Effector CD4-positive, alpha-beta T cell (primary cell): ENCODE measurements around the gene LILRB3.
"Not testable (repeated sequence)": the region's sequence is repeated elsewhere in the genome, so short reads cannot be mapped to it uniquely, and the experiment has no call there.

Experiments
- DNase-seq: peaks from one replicate; pipeline ENCODE4 v3.0.0-alpha.2; 2020

Gene LILRB3

DNA sequence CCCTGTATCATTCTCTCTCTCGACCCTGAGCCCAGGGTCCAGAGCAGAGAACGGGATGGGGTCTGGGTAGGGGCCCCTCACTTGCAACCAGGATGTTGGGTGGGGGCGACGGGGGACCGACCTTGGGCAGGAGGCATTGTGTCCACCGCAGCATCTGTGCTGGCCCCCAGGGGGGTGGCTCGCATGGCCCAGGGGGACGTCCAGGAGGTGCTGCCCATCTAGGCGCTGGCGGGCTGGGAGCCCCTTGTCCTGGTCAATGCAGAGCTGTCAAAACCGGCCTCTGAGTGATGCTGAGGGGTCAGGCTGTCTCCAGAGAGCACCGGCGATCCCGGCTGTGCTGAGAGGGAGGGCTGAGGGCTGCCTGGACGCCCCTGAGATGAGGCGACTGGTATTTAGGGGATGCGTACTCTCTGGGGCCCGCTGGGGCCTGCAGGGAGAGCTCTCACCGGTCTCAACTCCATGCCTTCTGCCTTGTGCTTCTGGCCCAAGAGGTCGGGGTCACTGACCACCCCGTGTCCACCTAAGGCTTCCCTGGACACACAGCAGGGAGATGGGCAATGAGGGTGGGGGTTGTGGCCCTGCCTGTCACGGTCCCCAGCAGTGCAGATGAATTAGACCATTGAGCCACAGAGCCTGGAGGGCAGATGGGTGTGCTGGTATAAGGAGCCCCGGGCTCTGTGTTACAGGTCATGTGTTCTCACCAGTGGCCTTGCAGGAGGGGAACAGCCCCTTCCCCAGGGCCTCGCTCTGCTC is 13.6 kb downstream of the LILRB3 start:
- no peak for DNase-seq

DNA sequence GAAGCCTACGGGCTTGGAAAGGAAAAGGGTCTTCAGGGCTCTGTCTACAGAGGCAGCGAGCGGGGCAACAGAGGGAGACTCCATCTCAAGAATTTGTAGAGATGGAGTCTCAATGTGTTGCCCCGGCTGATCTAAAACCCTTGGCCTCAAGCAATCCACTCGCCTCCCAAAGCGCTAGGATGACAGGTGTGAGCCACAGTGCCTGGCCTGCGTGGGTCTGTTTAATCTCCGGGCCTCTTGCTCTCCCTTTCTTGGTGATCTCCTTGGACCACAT is 14.1 kb downstream of the LILRB3 start:
- DNase-seq: no peak

DNA sequence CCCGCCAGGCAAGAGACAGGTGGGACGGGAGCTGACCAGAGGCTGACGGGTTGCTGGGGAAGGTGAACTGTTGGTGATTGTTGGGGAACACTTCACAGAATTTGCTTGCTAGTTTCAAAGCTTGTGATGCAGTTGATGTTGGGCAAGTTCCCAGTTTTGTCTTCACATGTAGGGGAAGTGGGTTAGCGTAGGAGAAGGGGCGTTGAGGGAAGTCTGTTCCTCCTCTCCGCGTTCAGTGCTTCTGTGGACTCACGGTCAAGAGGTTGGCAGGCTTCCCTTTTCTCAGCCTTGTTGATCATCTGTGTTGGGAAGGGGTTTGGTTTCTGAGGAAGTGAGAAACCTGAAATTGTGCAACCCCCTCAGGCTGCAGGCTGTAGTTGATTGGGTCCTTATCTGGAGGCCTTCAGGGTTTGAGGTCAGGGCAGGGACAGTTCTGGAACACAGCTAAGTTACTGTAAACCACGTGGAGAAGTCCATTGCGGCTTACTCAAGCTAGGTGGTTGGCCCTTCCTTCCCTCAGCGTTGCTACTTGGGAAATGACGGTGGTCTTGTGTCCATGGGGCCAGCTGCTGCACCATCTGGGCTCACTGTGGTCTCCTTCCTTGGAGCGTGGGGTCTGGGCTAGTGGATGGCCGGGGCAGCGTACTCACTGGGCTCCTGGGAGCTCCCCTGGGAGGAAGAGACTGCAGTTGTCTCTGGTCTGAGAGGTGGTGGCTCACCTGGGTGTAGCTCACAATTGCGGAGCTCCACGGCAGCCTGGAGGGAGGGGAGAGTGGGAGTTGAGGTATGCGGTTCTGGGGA is 14.6 kb downstream of the LILRB3 start:
- no peak for DNase-seq

DNA sequence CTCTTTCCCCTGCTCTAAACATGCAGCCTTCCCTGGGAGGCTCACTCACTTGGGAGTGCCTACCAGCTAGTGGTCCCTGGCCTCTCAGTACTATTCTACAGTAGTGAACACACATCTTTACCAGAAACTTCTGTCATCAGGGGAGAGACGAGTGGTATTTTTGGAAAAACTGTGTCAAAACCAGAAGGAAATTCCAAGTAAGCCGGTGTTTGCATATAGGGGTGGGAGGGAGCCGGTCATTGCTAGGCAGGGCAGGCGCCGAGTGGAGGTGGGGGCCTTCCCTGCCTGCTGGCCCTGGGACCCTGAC is 15.2 kb downstream of the LILRB3 start:
- no peak for DNase-seq

DNA sequence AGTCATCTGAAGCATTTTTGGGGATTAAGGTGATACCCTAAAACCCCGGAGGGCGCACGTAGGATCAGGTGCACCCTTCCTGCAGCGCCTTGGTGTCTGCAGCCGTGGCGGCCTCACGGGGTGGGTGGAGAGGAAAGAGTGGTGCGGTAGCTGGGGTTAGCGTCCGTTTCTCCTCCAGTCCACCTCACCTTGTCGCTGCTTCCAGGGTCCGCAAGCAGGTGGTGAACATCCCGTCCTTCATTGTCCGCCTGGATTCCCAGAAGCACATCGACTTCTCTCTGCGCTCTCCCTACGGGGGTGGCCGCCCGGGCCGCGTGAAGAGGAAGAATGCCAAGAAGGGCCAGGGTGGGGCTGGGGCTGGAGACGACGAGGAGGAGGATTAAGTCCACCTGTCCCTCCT is 15.6 kb downstream of the LILRB3 start:
- DNase-seq: not testable (repeated sequence)

DNA sequence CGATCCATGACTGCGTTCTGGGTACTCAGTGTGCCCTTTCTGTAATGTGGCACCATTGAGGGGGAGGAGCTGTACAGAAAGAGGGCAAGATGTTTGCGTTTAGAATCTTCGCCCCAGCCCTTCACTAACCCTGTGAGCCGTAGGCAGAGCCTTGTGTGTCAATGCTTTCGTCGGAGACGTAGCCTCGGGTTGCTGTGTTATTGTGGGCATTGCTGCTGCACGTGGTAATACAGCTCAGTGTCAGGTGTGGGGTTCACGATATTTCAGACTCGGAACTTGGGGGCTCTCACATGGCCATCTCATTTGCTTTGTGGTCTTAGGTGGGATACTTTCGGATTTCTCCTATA is 16.0 kb downstream of the LILRB3 start:
- DNase-seq: no peak

DNA sequence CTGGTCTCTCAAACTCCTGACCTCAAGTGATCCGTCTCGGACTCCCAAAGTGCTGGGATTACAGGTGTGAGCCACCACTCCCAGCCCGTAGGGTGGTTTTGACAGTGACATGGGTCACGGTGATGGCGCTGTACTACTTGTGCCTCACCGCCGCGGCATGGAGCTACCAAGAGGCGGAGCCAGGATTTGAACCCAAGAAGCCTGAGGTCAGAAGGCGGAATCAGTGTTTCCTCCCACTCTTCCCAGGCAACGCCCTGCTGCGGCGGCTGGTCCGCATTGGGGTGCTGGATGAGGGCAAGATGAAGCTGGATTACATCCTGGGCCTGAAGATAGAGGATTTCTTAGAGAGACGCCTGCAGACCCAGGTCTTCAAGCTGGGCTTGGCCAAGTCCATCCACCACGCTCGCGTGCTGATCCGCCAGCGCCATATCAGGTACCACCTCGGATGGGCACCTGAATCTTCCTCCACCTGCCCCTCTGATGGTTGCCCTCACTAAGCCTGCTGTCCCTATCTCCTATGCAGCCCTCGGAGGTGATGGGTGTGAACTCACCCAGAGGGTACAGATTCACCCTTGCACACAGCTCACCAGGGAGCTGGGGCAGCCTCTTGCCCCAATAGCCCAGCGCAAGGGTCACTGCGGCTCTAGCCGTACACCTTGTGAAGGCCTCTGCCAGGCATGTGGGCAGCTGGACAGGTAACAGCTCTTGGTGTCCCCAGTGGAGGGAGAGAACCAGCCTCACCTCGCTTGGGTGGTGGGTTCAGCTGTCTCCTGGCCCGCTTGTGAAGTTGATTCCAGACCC is 16.6 kb downstream of the LILRB3 start:
- DNase-seq: no peak

DNA sequence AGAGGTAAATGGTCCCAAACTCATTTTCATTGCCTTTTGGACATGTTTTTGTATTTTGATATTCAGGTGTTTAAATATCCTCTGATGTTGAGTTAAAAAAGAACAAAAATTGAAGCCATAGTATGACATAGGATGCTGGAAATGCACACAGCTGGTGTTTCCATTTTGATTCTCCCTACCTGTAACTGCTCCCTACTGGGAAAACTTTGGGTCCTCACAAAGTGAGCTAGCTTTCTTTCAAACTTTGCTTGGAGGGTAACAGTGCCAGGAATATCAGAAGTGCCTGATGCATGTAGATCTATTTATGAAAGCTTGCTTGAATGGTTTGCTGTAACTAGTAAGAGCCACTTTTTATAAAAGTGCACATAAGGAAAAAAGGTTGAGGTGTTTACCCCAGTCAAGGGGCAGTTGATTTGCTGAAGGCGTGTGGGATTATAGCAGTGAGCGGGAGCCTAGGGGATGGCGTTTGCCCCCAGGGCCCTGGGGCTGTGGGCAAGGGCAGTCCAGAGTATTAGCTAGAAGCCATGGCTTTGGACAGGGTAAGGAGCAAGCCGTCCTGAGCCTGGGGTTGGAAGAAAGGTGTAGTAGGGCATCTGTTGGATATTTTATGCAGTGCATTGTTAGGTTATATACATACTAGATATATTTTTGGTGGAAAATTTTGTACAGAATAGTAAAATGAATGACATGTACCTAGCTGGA is 17.9 kb downstream of the LILRB3 start:
- DNase-seq: no peak

DNA sequence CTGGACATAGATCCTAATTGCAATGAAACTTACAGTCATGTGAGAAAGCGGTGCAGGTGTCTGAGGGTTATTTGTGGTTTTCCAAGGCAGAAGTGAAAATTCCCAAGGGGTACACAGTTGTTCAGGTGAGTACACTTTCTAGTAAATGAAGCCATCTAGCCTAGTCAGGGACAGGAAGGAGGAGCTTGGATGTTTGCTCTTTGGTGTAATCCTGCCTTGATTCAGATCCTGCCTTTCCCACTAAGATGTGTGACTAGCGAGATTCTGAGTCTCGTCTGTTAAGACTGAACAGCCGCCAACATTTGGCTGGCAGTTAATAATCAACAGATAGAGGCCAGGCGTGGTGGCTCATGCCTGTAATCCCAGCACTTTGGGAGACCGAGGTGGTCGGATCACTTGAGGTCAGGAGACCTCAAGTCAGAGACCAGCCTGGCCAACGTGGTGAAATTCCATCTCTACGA is 19.6 kb downstream of the LILRB3 start:
- no peak for DNase-seq

DNA sequence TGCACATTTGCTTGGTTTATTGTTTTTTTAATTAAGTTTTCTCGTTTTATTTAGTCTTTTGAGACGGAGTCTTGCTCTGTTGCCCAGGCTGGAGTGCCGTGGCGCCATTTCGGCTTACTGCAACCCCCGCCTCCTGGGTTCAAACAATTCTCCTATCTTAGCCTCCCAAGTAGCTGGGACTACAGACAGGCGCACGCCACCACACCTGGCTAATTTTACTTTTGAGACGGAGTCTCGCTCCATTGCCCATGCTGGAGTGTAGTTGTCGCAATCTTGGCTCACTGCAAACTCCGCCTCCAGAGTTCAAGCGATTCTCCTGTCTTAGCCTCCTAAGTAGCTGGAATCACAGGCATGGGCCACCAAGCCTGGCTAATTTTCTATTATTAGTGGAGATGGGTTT is 20.8 kb downstream of the LILRB3 start:
- DNase-seq: no peak

DNA sequence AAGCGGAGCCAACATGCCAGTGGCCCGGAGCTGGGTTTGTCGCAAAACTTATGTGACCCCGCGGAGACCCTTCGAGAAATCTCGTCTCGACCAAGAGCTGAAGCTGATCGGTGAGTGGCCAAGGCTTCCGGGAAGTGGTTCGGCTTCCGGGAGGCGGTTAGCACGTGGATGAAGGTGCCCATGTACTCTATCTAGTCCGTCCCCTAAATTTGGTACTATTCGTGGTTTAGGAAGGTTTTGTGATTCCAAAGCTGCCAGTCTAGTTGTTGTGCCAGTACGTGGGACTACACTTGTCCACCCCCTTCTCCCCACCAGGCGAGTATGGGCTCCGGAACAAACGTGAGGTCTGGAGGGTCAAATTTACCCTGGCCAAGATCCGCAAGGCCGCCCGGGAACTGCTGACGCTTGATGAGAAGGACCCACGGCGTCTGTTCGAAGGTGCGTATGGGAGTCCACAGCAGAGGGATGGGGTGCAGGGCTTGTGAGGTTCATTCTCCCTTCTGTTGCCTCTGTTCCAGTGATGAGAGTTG is 21.6 kb downstream of the LILRB3 start:
- DNase-seq: no peak

DNA sequence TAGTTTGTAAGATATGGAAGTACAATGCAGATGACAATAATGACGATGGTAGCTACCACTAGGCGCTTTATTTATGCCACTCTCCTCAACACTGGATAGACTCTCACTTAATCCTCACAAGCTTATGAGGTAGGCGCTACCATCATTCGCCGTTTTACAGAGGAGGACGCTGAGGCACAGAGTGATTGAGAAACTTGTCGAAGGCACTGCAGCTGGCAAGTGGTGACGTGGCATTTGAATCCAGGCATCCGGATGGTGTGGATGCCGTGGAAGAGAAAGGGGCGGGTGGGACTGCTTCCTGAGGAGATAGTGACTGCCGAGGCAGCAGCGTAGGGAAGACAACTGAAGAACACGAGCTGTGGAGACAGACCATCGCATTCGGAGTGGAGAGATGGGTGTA is 23.4 kb downstream of the LILRB3 start:
- DNase-seq: no peak

DNA sequence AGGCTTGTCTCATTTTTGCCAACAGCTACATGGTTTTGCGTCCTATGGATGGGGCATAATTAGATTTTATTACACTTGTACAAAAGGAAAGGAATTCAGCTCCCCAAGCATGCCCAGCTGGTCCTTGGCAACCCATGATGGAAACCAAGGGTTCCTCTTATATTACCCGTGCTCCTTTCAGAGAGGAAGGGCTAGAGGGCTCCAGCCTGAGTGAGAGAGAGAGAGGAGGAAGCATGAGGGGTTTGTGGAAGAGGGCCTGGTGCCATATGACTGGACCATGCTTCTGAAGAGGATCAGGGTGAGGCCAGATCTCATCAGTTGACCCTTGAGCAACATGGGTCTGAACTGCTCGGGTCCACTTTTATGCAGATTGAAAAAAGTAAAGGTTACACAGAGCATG is 25.7 kb downstream of the LILRB3 start:
- DNase-seq: no peak

DNA sequence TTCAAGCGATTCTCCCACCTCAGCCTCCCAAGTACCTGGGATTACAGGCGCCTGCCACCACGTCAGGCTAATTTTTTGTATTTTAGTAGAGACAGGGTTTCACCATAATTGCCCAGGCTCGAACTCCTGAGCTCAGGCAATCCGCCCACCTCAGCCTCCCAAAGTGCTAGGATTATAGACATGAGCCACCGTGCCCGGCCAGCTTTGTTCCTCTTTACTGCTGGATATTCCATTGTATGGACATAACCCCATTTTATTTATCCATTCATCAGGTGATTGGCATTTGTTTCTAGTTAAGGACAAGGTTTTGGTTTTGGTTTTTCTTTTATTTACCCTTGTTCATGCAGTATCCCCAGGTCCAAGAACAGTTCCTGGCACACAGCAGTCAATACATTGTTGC is 26.3 kb downstream of the LILRB3 start:
- DNase-seq: no peak

DNA sequence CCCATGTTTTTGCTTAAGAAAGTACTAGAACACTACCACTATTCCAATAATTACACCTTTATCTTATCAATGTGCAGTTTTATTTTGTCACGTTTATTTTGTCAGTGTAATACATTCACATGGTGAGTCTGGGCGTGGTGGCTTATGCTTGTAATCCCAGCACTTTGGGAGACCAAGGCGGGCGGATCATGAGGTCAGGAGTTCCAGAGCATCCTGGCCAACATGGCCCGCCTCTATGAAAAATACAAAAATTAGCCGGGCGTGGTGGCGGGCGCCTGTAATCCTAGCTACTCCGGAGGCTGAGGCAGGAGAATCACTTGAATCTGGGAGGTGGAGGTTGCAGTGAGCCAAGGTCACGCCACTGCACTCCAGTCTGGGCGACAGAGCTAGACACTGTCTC is 28.3 kb downstream of the LILRB3 start:
- not testable (repeated sequence) for DNase-seq

DNA sequence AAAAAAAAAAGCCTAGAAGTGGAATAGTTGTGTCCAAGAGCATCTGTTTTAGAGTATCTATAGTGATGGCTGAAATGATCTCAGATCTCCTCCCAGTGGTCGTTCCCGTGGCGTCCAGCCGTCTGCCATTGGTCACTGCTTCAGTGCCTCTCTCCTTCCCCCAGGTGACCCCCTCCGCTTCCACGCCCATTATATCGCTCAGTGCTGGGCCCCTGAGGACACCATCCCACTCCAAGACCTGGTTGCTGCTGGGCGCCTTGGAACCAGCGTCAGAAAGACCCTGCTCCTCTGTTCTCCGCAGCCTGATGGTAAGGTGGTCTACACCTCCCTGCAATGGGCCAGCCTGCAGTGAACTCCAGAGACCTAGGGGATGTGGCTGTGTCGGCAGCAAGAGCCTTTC is 29.8 kb downstream of the LILRB3 start:
- DNase-seq: no peak

DNA sequence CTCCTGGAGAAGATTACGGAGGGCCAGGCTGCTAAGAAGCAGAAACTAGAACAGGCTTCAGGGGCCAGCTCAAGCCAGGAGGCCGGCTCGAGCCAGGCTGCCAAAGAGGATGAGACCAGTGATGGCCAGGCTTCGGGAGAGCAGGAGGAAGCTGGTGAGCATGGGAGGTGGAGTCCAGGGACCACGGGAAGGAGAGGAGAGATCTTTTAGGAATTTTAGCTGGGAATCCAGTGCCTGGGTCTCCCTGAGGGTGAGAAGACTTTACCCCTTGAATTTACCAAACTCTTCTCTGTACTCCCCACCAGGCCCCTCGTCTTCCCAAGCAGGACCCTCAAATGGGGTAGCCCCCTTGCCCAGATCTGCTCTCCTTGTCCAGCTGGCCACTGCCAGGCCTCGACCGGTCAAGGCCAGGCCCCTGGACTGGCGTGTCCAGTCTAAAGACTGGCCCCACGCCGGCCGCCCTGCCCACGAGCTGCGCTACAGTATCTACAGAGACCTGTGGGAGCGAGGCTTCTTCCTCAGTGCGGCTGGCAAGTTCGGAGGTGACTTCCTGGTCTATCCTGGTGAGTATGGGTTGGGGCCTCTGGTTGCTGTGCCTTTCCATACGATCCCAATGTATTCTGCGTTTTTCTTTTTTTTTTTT is 30.9 kb downstream of the LILRB3 start:
- DNase-seq: no peak

DNA sequence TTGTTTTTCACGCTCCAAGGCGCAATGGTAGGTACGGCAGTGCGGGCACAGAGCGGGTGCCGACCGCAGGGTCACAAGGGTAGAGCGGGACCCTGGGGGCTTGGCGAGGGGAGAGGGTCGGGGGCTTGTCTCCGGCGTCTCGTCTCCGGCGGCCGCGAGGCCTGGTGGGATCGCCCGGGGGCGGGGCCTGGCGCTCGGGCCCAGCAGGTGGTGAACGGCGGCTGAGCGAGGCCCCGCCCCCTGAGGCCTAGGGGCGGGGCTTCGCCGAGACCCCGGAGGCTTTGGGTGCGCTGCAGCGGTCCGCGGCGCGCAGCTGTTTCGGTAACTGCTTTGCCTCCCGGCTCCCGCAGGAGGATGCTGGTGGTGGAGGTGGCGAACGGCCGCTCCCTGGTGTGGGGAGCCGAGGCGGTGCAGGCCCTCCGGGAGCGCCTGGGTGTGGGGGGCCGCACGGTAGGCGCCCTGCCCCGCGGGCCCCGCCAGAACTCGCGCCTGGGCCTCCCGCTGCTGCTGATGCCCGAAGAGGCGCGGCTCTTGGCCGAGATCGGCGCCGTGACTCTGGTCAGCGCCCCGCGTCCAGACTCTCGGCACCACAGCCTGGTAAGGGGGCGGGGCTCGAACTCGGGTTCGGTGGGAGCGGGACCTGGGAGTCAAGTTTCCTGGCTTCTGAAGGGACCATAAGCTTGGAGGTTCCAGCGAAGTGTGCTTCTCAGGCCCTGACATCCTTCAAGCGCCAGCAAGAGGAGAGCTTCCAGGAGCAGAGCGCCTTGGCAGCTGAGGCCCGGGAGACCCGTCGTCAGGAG is 31.6 kb downstream of the LILRB3 start, which contains the start of gene TSEN34:
TSS of gene TSEN34 (plus strand) at position 298 of the 800 bp plus-strand sequence. CDS start at position 355, 57 bp downstream.
- DNase-seq: peak; percentile 82

DNA sequence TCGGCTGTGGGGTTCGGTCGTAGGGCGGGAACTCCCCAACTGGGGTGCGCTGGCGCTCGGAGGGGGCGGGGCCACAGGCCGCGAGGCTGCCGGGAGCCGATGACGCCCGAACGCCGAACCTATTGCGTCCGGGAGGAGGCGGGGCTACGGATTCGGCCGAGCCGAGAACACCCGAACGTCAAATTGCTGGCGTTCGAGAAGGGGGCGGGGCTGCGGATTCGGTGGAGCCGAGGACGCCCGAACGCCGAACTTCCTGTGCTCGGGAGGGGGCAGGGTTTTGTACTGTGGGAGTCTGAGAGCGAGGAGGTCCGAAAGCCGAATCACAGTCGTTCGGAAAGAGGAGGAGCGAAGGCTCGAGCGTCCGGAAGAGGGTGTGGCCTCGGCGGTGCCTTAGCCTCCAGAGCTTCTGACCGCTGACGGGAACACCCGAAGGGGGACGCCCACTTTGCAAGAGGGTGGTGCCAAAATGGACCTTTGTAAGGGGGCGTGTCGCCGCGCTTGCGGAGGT is 32.2 kb downstream of the LILRB3 start:
- peak; percentile 100 for DNase-seq

DNA sequence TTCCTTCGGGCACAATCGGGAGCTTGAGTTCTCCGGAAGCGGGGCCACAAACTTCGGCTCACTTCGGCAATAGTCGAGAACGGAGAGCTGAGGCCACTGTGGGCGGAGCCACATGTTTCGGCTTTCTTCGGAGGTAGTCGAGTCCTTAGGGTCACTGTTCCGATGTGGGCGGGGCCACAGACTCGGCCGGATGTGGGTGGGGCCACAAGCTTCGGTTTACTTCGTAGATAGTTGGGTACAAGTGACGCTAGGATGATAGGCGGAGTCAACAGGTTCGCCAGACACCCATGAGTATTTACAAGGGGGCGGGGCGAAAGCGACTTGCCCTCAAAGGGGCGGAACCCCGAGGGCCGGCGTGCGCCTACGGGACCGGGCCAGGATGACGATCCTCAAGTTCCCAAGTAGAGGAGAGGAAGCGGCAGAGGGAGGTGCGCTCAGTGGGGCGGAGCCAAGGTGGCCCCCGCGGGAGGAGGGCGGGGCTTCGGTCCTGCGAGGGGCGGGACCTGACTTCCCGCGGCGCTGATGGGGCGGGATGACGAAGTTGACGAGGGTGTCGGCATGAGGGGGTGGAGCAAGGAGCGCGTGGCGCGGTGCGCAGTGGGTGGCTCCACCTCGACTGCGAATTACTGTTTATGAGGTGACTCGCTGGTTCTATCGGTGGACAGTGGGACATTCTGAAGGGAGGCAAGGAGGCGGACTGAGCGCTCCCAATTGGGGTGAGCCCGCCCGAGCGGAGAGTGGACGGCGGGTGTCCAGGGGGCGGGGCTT is 32.9 kb downstream of the LILRB3 start:
- DNase-seq: peak; percentile 100
